Right lobe of liver (tissue), 6 donors: ENCODE data around the gene AKR1C3. TPM values are rescaled to one million over a fixed set of nuclear protein-coding genes. Genes with fewer than 3 reads are reported as not detected.
"Not testable (repeated sequence)": the region's sequence is repeated elsewhere in the genome, so short reads cannot be mapped to it uniquely, and the experiment has no call there.

Source experiments
- ATAC-seq, 4 donors: fragments of 200-7000 bp; cut with Tn5 transposase; one replicate each; pipeline ENCODE4 v1.9.1; 2020; ENCODE audit warnings: mild to moderate bottlenecking in 4 of 4, moderate library complexity in 4 of 4
- DNase-seq, 3 donors: peaks; one replicate each; pipeline ENCODE4 v3.0.0-alpha.2; 2020
- H3K27ac ChIP-seq, 3 donors: fragments of 200-600 bp; one replicate each; pipeline ENCODE4 v1.8.0; 2022
- H3K27me3 ChIP-seq, 2 donors: fragments of 200-600 bp; one replicate each; pipeline ENCODE4 v1.8.0; 2022
- H3K36me3 ChIP-seq, 4 donors: fragments of 200-600 bp; sonication (generic) in 1 of 4; one replicate each; pipeline versions ENCODE4 v1.5.1 to v1.8.0; 2017 to 2022; ENCODE audit warnings: control low read depth in 1 of 4
- H3K4me1 ChIP-seq, 4 donors: fragments of 200-600 bp; sonication (generic) in 1 of 4; one replicate each; pipeline versions ENCODE4 v1.5.1 to v1.8.0; 2017 to 2022; ENCODE audit warnings: control low read depth in 1 of 4
- H3K4me3 ChIP-seq, 3 donors: fragments of 200-600 bp; one replicate each; pipeline ENCODE4 v1.8.0; 2022
- H3K9me3 ChIP-seq, 4 donors: fragments of 200-600 bp; sonication (generic) in 1 of 4; one replicate each; pipeline versions ENCODE4 v1.5.1 to v1.8.0; 2017 to 2022; ENCODE audit warnings: control low read depth in 1 of 4
- POLR2A ChIP-seq: fragments of 450-650 bp; IDR thresholded peaks from one replicate; pipeline ENCODE4 v1.6.1; 2017; ENCODE audit warnings: antibody characterized with exemption, mild to moderate bottlenecking
- WGBS: methylation state at CpG from one replicate; pipeline ENCODE4 v1.1.6; 2018; ENCODE audit warnings: low coverage, low lambda C conversion rate; ENCODE audit not compliant: insufficient coverage; ENCODE audit errors: missing lambda C conversion rate; 5-methylcytosine and 5-hydroxymethylcytosine counted together
- intact Hi-C, 2 donors: fragments of 100-400 bp; cut with DNase I; formaldehyde crosslinking; loops; one replicate each; pipeline versions ENCODE4 v1.11.2 to v1.14.1; 2022
- total RNA-seq, 6 experiments: library from RNA; depleted of rRNA in 2 of 6; stranded (reverse); fragments of >200 nt in 2 of 6; fragmentation: NEBNext Ultra II Directional in 3 of 6; extraction: Animal tissue kit (Norgen Biotek cat#: 25700) in 3 of 6; gene quantifications; one replicate each; pipeline versions ENCODE4 v1.1.0 to v1.2.4, GENCODE V29; 2016 to 2023
- TF ChIP-seq, protein P1 (sequence below), 4 donors: fragments of 200-600 bp in 3 of 4; fragments of 450-650 bp in 1 of 4; IDR thresholded peaks; one replicate each; pipeline versions ENCODE4 v1.5.1 to v1.8.0; 2016 to 2022; ENCODE audit warnings: antibody characterized with exemption in 4 of 4, mild to moderate bottlenecking in 2 of 4
- donor health status: DM: no; HTN: yes; CAD: no.
- donor health status: DM: no; HTN: no; CAD: no.
- donor health status: DM: no; HTN: no; CAD: no.
- donor health status: DM: no; HTN: yes; CAD: no.
- donor health status: DM: no; HTN: yes; CAD: no.

The AKR1C3 gene
- total RNA-seq, 6 experiments from 2014 or later = 169 to 782 (median 334) TPM

DNA sequence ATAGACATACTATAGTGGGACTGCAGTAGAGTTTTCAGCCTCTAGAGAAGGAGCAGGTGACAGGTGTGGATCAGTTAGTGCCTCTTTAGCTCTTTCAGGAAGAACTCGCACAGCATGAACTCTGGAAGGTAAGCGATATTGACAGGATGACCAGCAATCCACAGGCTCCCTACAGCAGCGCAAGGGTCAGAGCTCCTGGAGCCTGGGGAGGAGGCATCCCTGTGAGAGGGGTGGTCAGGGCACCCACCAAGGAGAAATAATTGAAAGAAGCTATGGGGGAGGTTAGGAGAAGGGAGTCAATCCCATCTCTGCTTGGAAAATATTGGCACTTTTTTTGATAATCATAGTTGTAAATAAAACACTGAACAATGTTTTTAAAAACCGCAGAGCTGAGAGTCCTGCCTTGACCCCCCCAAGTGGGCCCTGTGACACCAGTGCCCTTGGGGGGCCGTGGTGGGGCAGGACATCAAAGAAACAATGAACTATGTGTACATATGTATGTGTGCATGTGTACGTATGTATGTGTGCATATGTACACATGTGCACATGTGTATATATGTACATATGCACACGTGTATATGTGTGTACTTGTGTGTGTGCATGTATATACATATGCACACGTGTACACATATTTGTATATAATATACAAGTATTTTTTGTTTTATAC lies 13.8 kb downstream of the AKR1C3 start:
- H3K36me3 ChIP-seq = peaks cover 0 to 49% (median 17%) of the 10 kb centered on the region in 4 donors
- H3K4me3 ChIP-seq = no peak overlapping the region
- H3K4me1 ChIP-seq = peaks cover 0 to 20% (median 0%) of the 10 kb centered on the region in 4 donors
- intact Hi-C loops = no loop called here
- H3K27ac ChIP-seq = peak overlapping the region in 1 of 3 donors; percentile 36
- DNase-seq (no peak), ATAC-seq (peak in 3 of 4 donors; percentile 19 to 44 (median 30))
- H3K9me3 ChIP-seq = no peaks in the 10 kb centered on the region
- 46% methylated on average over 7 of the region's 8 CpGs for WGBS
- TF ChIP-seq, protein P1, sequence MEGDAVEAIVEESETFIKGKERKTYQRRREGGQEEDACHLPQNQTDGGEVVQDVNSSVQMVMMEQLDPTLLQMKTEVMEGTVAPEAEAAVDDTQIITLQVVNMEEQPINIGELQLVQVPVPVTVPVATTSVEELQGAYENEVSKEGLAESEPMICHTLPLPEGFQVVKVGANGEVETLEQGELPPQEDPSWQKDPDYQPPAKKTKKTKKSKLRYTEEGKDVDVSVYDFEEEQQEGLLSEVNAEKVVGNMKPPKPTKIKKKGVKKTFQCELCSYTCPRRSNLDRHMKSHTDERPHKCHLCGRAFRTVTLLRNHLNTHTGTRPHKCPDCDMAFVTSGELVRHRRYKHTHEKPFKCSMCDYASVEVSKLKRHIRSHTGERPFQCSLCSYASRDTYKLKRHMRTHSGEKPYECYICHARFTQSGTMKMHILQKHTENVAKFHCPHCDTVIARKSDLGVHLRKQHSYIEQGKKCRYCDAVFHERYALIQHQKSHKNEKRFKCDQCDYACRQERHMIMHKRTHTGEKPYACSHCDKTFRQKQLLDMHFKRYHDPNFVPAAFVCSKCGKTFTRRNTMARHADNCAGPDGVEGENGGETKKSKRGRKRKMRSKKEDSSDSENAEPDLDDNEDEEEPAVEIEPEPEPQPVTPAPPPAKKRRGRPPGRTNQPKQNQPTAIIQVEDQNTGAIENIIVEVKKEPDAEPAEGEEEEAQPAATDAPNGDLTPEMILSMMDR (IDR thresholded peaks at IDR 0.05) = no peak
- no peak for TF ChIP-seq POLR2A
- no peaks in the 10 kb centered on the region for H3K27me3 ChIP-seq

DNA sequence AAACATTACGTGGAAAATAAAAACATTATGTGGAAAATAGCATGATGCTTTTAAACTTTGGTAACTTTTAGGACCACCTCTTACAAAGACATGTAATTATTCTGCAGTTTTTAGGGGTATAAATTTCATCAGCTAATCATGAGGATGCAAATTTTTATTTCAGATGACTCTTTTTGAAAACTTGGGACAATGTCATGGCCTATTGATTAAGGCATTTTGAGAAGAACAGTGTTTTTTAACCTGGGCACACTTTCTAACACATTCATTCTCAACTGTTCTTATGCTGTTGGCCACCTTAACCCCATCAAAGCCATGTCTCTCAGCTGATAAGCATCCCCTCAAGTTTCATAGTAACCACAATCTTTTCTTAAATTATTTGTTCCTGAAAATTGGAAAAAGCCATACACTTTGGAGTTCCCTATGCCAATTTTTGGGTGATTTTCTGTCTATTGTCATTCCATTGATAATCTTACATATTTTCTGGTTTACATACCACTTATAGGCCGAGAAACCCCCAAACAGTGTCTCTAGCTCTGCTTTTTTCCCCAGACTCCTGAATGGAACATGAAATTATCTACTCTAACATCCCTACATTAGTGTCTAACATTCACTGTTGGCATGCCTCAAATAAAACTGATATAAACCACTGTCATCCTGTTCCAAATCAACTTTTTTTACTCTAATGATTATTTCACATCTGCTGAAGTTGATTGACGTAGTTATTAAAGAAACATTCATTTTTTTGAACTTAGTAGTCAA lies 14.6 kb downstream of the AKR1C3 start:
- intact Hi-C loops = no loop called here
- 40% methylated on average over 3 of the region's 3 CpGs for WGBS

DNA sequence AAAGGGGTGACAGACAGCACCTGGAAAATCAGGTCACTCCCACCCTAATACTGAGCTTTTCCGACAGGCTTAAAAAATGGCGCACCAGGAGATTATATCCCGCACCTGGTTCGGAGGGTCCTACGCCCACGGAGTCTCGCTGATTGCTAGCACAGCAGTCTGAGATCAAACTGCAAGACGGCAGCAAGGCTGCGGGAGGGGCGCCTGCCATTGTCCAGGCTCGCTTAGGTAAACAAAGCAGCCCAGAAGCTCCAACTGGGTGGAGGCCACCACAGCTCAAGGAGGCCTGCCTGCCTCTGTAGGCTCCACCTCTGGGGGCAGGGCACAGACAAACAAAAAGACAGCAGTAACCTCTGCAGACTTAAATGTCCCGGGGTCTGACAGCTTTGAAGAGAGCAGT lies 15.6 kb downstream of the AKR1C3 start:
- DNase-seq, H3K9me3 ChIP-seq, H3K27me3 ChIP-seq, ATAC-seq, intact Hi-C loops, H3K4me1 ChIP-seq, H3K27ac ChIP-seq, H3K4me3 ChIP-seq: not testable (repeated sequence)
- WGBS = 100% methylated on average over 1 of the region's 12 CpGs
- peaks cover 0 to 33% (median 10%) of the 10 kb centered on the region in 4 donors for H3K36me3 ChIP-seq

More for the DNA sequence above, 14.6 kb downstream of the AKR1C3 start:
- Histone ChIP-seq H3K4me1 (peaks cover 0 to 12% (median 0%) of the 10 kb centered on the region in 4 donors), H3K27me3 (no peaks in the 10 kb centered on the region), H3K9me3 (no peaks in the 10 kb centered on the region), H3K4me3 (no peak overlapping the region), H3K36me3 (peaks cover 0 to 41% (median 14%) of the 10 kb centered on the region in 4 donors), H3K27ac (no peak overlapping the region)
- ATAC-seq (no peak), DNase-seq (no peak)
- TF ChIP-seq, protein P1 (IDR thresholded peaks at IDR 0.05) = no peak
- no peak for TF ChIP-seq POLR2A

DNA sequence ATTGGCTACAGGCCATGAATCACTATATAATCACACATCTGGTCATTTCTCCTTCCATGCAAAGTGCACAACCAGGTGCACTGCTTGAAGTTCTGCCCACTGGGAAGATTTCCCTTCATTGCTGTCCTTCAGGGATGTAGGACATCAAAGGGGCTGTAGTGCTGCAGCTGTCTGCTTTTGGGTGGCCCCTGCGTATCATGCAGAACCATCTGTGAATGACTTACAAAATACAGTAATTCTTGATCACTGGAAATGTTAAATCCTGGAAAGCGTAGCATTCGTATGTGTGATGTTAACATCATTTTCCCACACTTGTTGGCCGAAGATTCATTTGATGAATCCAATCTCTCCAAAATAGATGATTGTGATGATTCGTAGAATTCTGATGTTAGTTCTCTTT lies 22.4 kb downstream of the AKR1C3 start:
- Histone ChIP-seq H3K4me3 (no peak overlapping the region), H3K27ac (no peak overlapping the region), H3K27me3 (no peaks in the 10 kb centered on the region), H3K4me1 (peaks cover 0 to 7% (median 0%) of the 10 kb centered on the region in 4 donors), H3K36me3 (peaks cover 0 to 7% (median 1%) of the 10 kb centered on the region in 4 donors), H3K9me3 (no peaks in the 10 kb centered on the region)
- intact Hi-C loops = no loop called here
- DNase-seq (no peak), ATAC-seq (no peak)
- 74% methylated on average over 4 of the region's 5 CpGs for WGBS
- no peak for TF ChIP-seq POLR2A
- TF ChIP-seq, protein P1 (IDR thresholded peaks at IDR 0.05) = no peak

DNA sequence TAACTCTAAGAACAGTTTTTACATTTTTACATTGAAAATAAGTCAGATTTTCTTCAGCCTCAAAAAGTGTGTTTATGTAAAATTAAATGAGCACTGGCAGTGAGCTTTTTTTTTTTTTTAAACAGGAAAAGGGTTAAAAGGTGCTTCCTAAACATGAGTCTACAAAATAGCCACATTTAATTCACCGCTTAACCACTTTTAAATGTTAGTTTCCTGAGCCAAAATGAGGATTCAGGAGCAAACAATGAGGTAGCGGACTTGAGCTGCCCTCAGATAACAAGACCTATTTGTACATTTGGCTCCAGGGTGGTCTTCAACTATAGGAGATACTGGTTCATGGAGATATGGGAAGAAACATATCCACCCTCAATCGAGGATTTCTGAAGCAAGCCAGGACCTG lies 22.8 kb downstream of the AKR1C3 start:
- intact Hi-C loops = no loop called here
- no peak for DNase-seq
- H3K27me3 ChIP-seq = no peaks in the 10 kb centered on the region
- no peak overlapping the region for H3K4me3 ChIP-seq
- peaks cover 0 to 11% (median 3%) of the 10 kb centered on the region in 4 donors for H3K36me3 ChIP-seq
- ATAC-seq = no peak
- peaks cover 0 to 7% (median 0%) of the 10 kb centered on the region in 4 donors for H3K4me1 ChIP-seq
- WGBS = 41% methylated on average over 3 of the region's 3 CpGs
- TF ChIP-seq POLR2A = no peak
- TF ChIP-seq, protein P1 (IDR thresholded peaks at IDR 0.05) = no peak
- no peaks in the 10 kb centered on the region for H3K9me3 ChIP-seq
- peak overlapping the region in 1 of 3 donors; percentile 21 for H3K27ac ChIP-seq

DNA sequence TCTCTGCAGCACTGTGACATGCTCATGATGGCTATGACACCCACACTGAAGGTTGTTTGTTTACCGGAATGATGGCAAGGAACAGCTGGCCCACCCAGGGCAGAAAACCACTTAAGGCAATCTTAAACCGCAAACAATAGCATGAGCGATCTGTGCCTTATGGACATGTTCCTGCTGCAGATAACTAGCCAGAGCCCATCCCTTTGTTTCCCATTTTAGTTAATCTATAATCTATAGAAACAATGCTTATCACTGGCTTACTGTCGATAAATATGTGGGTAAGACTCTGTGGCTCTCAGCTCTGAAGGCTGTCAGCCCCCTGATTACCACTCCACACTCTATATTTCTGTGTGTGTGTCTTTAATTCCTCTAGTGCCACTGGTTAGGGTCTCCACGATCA lies 25.8 kb downstream of the AKR1C3 start:
- ATAC-seq, intact Hi-C loops, DNase-seq, H3K27me3 ChIP-seq, H3K4me3 ChIP-seq, H3K9me3 ChIP-seq, H3K27ac ChIP-seq: not testable (repeated sequence)
- H3K36me3 ChIP-seq = peaks cover 0 to 24% (median 7%) of the 10 kb centered on the region in 4 donors
- peaks cover 0 to 32% (median 10%) of the 10 kb centered on the region in 4 donors for H3K4me1 ChIP-seq
- 76% methylated on average over 5 of the region's 5 CpGs for WGBS
